ENCODE data around the gene ALDH9A1.

- TF ChIP-seq CTCF (IDR thresholded peaks at IDR 0.05; ENCODE audit: low read length) (no peak), EZH2 (IDR thresholded peaks at IDR 0.05; ENCODE audit: borderline replicate concordance, low read length) (no peak)
Measured at GRCh38 chr1:165678509-165678908, 19.9 kb downstream of the ALDH9A1 start.

Measured in OCI-LY1 (cell line).